Measurements from ENCODE around the gene HDAC7.
A peak's percentile ranks its signal among the peaks of the same experiment; 100 is the strongest.

HDAC7 gene

GRCh38 chr12:47819896-47820630, at the start of gene HDAC7:
Gene HDAC7, minus strand, starts transcription at chr12:47819903. Its CDS starts 118 bp downstream, at chr12:47819785.
- DNase-seq (ENCODE audit: low spot score) = peak; percentile 90
- peak; percentile 1 for TF ChIP-seq CTCF (IDR thresholded peaks at IDR 0.05; ENCODE audit: extremely low read depth, missing control alignments)

GRCh38 chr12:47868552-47869031, 48.9 kb upstream of the HDAC7 start:
- DNase-seq (ENCODE audit: low spot score) = peak; percentile 63
- no peak for TF ChIP-seq CTCF (IDR thresholded peaks at IDR 0.05; ENCODE audit: extremely low read depth, missing control alignments)

- no peak for TF ChIP-seq CTCF (IDR thresholded peaks at IDR 0.05; ENCODE audit: extremely low read depth, missing control alignments)
- no peak for DNase-seq (ENCODE audit: low spot score)
These were observed 48.3 kb upstream of the HDAC7 start for GRCh38 chr12:47868041-47868440.

- no peak for DNase-seq (ENCODE audit: low spot score)
- no peak for TF ChIP-seq CTCF (IDR thresholded peaks at IDR 0.05; ENCODE audit: extremely low read depth, missing control alignments)
These were observed 47.8 kb upstream of the HDAC7 start for GRCh38 chr12:47867495-47867941.

GRCh38 chr12:47864646-47865235, 45.0 kb upstream of the HDAC7 start:
- DNase-seq (ENCODE audit: low spot score) = no peak
- TF ChIP-seq CTCF (IDR thresholded peaks at IDR 0.05; ENCODE audit: extremely low read depth, missing control alignments) = no peak

GRCh38 chr12:47863985-47864384, 44.3 kb upstream of the HDAC7 start:
- TF ChIP-seq CTCF (IDR thresholded peaks at IDR 0.05; ENCODE audit: extremely low read depth, missing control alignments) = no peak
- no peak for DNase-seq (ENCODE audit: low spot score)

GRCh38 chr12:47863467-47863866, 43.8 kb upstream of the HDAC7 start:
- no peak for TF ChIP-seq CTCF (IDR thresholded peaks at IDR 0.05; ENCODE audit: extremely low read depth, missing control alignments)
- no peak for DNase-seq (ENCODE audit: low spot score)

Measured in GM20000 (cell line).